ENCODE results near the gene ZMIZ2. TPM values are rescaled to one million over a fixed set of nuclear protein-coding genes. Genes with fewer than 3 reads are reported as not detected.

The ZMIZ2 gene
- total RNA-seq, 2 experiments from 2014 or later, result 131 to 134 TPM

GRCh38 chr7:44764665-44765578 is 16.3 kb downstream of the ZMIZ2 start:
- intact Hi-C loops (cut with micrococcal nuclease), result no loop called here
- POLR2A ChIA-PET, result interaction anchor here (0.8 kb wide), 1 partner anchor 193 kb away, joined by 3 read pairs; no protein-coding TSS in a partner anchor
- Mint-ChIP-seq H3K27ac (no peak overlapping the region), H3K4me1 (ENCODE audit: low read depth) (peaks cover 23% of the 10 kb centered on the region), H3K36me3 (ENCODE audit: low read depth) (peaks cover 33% of the 10 kb centered on the region), H3K27me3 (no peaks in the 10 kb centered on the region), H3K4me3 (no peak overlapping the region), H3K9me3 (no peaks in the 10 kb centered on the region)
- CTCF ChIA-PET, result interaction anchor here (1.0 kb wide), 1 partner anchor 199 kb away, joined by 4 read pairs; no protein-coding TSS in a partner anchor
- no peak for TF ChIP-seq CTCF (IDR thresholded peaks at IDR 0.05)
- no peak for DNase-seq
- ATAC-seq, result no peak

- ChIA-PET POLR2A (no interaction called here), CTCF (no interaction called here)
- no peak for TF ChIP-seq CTCF (IDR thresholded peaks at IDR 0.05)
- H3K36me3 Mint-ChIP-seq (ENCODE audit: low read depth), result peaks cover 28% of the 10 kb centered on the region
- intact Hi-C loops (cut with micrococcal nuclease), result no loop called here
- no peaks in the 10 kb centered on the region for H3K27me3 Mint-ChIP-seq
- H3K9me3 Mint-ChIP-seq, result no peaks in the 10 kb centered on the region
- H3K27ac Mint-ChIP-seq, result no peak overlapping the region
- peaks cover 27% of the 10 kb centered on the region for H3K4me1 Mint-ChIP-seq (ENCODE audit: low read depth)
- ATAC-seq, result no peak
- DNase-seq, result no peak
- H3K4me3 Mint-ChIP-seq, result no peak overlapping the region
Observed at GRCh38 chr7:44765579-44766415, 17.1 kb downstream of the ZMIZ2 start.

GRCh38 chr7:44766416-44766801 is 17.8 kb downstream of the ZMIZ2 start:
- Mint-ChIP-seq H3K27ac (no peak overlapping the region), H3K9me3 (no peaks in the 10 kb centered on the region), H3K4me3 (no peak overlapping the region), H3K4me1 (ENCODE audit: low read depth) (peaks cover 30% of the 10 kb centered on the region), H3K27me3 (no peaks in the 10 kb centered on the region), H3K36me3 (ENCODE audit: low read depth) (peaks cover 27% of the 10 kb centered on the region)
- intact Hi-C loops (cut with micrococcal nuclease), result no loop called here
- DNase-seq, result no peak
- ChIA-PET CTCF (no interaction called here), POLR2A (no interaction called here)
- TF ChIP-seq CTCF (IDR thresholded peaks at IDR 0.05), result no peak
- ATAC-seq, result no peak

- intact Hi-C loops (cut with micrococcal nuclease), result no loop called here
- CTCF ChIA-PET, result no interaction called here
- DNase-seq, result no peak
- H3K27ac Mint-ChIP-seq, result no peak overlapping the region
- no peak for TF ChIP-seq CTCF (IDR thresholded peaks at IDR 0.05)
- no peaks in the 10 kb centered on the region for H3K9me3 Mint-ChIP-seq
- POLR2A ChIA-PET, result interaction anchor here (0.8 kb wide), 1 partner anchor 82 kb away, joined by 3 read pairs; no protein-coding TSS in a partner anchor
- H3K4me3 Mint-ChIP-seq, result no peak overlapping the region
- peaks cover 31% of the 10 kb centered on the region for H3K4me1 Mint-ChIP-seq (ENCODE audit: low read depth)
- ATAC-seq, result no peak
- peaks cover 21% of the 10 kb centered on the region for H3K36me3 Mint-ChIP-seq (ENCODE audit: low read depth)
- H3K27me3 Mint-ChIP-seq, result no peaks in the 10 kb centered on the region
Observed at GRCh38 chr7:44767134-44767911, 18.7 kb downstream of the ZMIZ2 start.

Measured in activated CD8-positive, alpha-beta T cell treated with anti-CD3 and anti-CD28 coated beads for 36 hours (primary cell).